Right atrium auricular region (tissue), 2 donors: ENCODE data around the gene USF2. TPM values are rescaled to one million over a fixed set of nuclear protein-coding genes. Genes with fewer than 3 reads are reported as not detected.

Source experiments
- DNase-seq: peaks from one replicate; pipeline ENCODE4 v3.0.0-alpha.2; 2019; ENCODE audit warnings: low spot score
- H3K27ac ChIP-seq, 2 donors: fragments of 200-600 bp; sonication (generic); 1 replicate in 1 of 2; 2 replicates in 1 of 2; pipeline ENCODE4 v1.5.1; 2016 to 2019
- H3K27me3 ChIP-seq, 2 donors: fragments of 200-600 bp; sonication (generic); one replicate each; pipeline versions ENCODE4 v1.5.1 to v1.6.0; 2017 to 2019
- H3K36me3 ChIP-seq: fragments of 200-600 bp; sonication (generic); one replicate; pipeline ENCODE4 v1.5.1; 2016
- H3K4me1 ChIP-seq, 2 donors: fragments of 200-600 bp; sonication (generic); one replicate each; pipeline versions ENCODE4 v1.5.1 to v1.6.0; 2017 to 2019
- H3K4me3 ChIP-seq, 2 donors: fragments of 200-600 bp; sonication (generic); 1 replicate in 1 of 2; 2 replicates in 1 of 2; pipeline ENCODE4 v1.5.1; 2017 to 2019; ENCODE audit warnings: mild to moderate bottlenecking in 1 of 2, moderate library complexity in 1 of 2
- H3K9me3 ChIP-seq, 2 donors: fragments of 200-600 bp; sonication (generic); one replicate each; pipeline ENCODE4 v1.5.1; 2019
- total RNA-seq, 2 donors: library from RNA; depleted of rRNA; stranded (reverse); fragments of >200 nt; gene quantifications; one replicate each; pipeline ENCODE4 v1.1.0, GENCODE V29; 2016
- TF ChIP-seq, protein P1 (sequence below), 2 donors: fragments of 200-600 bp; sonication (generic); IDR thresholded peaks; one replicate each; pipeline ENCODE4 v1.5.1; 2019; ENCODE audit warnings: antibody characterized with exemption in 2 of 2

USF2 gene
- total RNA-seq, 2 donors from 2014 or later = 130 to 180 TPM

DNA sequence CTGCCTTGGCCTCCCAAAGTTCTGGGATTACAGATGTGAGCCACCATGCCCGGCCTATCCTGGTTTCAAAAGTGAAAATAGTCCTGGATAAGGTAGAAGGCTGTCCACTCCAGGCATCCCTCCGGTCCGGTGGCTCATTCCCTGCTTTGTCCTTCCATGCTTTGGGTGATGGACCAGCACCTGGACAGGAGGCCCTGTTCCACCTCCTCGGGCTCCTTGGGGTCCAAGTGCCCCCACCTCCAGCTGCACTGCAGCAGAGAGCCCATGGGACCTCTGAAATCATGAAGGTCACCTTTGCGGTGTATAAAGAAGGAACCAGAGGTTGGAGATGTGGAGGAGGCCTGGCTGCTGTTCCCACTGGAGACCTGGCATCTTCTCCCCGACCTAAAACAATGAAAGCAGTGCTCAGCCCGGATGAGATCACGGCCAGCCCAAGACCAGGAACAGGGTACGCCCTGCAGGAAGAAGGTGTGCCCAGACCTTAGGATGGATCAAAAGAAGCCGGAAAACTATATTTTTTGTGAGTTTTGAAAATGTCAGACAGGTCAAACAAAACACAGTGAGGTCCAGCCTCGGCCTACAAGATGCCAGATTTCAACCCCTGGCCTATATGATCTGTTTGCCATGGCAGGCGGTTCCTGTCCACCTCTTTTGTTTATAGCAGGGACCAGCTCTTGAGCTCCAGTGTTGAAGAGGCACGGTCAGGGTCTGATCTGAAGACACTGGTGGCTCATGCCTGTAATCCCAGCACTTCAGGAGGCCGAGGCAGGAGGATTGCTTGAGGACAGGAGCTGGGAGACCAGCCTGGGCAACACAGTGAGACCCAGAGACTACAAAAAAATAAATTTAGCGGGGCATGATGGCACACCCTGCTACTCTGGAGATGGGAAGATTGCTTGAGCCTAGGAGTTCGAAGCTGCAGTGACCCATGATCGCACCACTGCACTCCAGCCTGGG is 14.1 kb upstream of the USF2 start:
- Histone ChIP-seq H3K27me3 (no peaks in the 10 kb centered on the region), H3K36me3 (no peaks in the 10 kb centered on the region), H3K27ac (peak overlapping the region; percentile 18 to 40), H3K9me3 (no peaks in the 10 kb centered on the region), H3K4me3 (no peak overlapping the region), H3K4me1 (peaks cover 0 to 11% of the 10 kb centered on the region in 2 donors)
- TF ChIP-seq, protein P1, sequence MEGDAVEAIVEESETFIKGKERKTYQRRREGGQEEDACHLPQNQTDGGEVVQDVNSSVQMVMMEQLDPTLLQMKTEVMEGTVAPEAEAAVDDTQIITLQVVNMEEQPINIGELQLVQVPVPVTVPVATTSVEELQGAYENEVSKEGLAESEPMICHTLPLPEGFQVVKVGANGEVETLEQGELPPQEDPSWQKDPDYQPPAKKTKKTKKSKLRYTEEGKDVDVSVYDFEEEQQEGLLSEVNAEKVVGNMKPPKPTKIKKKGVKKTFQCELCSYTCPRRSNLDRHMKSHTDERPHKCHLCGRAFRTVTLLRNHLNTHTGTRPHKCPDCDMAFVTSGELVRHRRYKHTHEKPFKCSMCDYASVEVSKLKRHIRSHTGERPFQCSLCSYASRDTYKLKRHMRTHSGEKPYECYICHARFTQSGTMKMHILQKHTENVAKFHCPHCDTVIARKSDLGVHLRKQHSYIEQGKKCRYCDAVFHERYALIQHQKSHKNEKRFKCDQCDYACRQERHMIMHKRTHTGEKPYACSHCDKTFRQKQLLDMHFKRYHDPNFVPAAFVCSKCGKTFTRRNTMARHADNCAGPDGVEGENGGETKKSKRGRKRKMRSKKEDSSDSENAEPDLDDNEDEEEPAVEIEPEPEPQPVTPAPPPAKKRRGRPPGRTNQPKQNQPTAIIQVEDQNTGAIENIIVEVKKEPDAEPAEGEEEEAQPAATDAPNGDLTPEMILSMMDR (IDR thresholded peaks at IDR 0.05) = no peak
- DNase-seq = peak; percentile 56

DNA sequence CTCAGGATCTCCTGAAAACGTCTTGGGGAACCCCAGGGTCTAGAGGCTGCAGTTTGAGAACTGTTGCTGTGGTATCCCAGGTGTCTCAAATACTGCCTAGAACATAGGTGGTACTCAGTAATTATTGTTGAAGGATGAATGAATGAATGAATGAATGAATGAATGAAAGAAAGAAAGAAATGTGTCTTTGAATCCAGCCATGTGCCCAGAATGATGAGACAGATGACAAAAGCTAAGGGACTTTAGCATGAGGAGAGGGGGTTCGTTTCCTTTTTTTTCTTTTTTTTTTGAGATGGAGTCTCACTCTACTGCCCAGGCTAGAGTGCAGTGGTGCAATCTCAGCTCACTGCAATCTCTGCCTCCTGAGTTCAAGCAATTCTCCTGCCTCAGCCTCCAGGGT is 12.2 kb upstream of the USF2 start:
- H3K4me1 ChIP-seq = peaks cover 0 to 10% of the 10 kb centered on the region in 2 donors
- H3K4me3 ChIP-seq = no peak overlapping the region
- peak; percentile 5 for DNase-seq
- H3K27me3 ChIP-seq = no peaks in the 10 kb centered on the region
- H3K36me3 ChIP-seq = no peaks in the 10 kb centered on the region
- H3K27ac ChIP-seq = no peak overlapping the region
- TF ChIP-seq, protein P1 (IDR thresholded peaks at IDR 0.05) = no peak
- H3K9me3 ChIP-seq = no peaks in the 10 kb centered on the region

DNA sequence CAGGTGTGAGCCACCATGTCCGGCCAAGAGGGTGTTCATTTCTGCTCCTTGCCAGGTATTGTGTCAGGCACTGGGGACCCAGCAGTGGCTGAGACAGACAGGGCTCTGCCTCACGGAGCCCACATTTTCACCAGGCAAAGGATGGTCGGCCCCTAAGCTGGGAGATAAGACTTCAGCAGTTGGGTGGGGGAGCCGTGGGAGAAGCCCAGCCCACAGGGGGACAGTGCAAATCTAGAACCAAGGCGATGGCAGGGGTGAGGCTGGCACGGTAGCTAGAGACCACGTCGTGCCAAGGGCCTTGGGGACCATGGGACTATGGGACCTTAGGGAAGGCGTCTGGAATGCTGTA is 11.7 kb upstream of the USF2 start:
- Histone ChIP-seq H3K9me3 (no peaks in the 10 kb centered on the region), H3K4me1 (peaks cover 0 to 15% of the 10 kb centered on the region in 2 donors), H3K27ac (no peak overlapping the region), H3K27me3 (no peaks in the 10 kb centered on the region), H3K4me3 (no peak overlapping the region), H3K36me3 (no peaks in the 10 kb centered on the region)
- DNase-seq = peak; percentile 48
- TF ChIP-seq, protein P1 (IDR thresholded peaks at IDR 0.05) = no peak

DNA sequence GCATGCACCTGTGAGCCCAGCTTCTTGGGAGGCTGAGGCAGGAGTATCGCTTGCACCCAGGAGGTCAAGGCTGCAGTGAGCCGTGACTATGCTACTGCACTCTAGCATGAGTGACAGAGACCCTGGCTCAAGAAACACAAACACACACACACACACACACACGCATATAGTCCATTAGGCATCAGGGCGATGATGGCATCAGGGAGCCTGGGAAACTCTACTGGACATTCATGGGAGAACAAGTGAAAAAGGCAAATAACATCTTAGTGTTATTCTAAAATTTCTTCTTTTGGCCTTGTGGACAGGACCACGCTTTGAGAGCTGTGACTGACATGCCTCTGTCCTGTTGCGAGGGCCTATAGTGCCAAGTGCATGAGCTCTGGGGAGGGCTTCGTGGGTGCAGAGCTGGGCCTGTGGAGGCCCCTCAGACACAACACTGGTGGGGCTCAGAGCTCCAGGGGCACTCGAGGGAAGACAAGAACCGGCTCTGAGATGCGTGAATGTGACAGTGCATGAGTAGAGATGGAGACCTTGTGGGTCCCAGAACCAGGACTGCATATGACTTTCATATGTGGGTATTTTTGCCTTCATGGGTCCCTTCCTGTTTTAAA is 8.0 kb upstream of the USF2 start:
- Histone ChIP-seq H3K9me3 (no peaks in the 10 kb centered on the region), H3K27ac (no peak overlapping the region), H3K27me3 (no peaks in the 10 kb centered on the region), H3K4me1 (peaks cover 0 to 25% of the 10 kb centered on the region in 2 donors), H3K4me3 (no peak overlapping the region), H3K36me3 (no peaks in the 10 kb centered on the region)
- TF ChIP-seq, protein P1 (IDR thresholded peaks at IDR 0.05) = no peak
- DNase-seq = peak; percentile 42

DNA sequence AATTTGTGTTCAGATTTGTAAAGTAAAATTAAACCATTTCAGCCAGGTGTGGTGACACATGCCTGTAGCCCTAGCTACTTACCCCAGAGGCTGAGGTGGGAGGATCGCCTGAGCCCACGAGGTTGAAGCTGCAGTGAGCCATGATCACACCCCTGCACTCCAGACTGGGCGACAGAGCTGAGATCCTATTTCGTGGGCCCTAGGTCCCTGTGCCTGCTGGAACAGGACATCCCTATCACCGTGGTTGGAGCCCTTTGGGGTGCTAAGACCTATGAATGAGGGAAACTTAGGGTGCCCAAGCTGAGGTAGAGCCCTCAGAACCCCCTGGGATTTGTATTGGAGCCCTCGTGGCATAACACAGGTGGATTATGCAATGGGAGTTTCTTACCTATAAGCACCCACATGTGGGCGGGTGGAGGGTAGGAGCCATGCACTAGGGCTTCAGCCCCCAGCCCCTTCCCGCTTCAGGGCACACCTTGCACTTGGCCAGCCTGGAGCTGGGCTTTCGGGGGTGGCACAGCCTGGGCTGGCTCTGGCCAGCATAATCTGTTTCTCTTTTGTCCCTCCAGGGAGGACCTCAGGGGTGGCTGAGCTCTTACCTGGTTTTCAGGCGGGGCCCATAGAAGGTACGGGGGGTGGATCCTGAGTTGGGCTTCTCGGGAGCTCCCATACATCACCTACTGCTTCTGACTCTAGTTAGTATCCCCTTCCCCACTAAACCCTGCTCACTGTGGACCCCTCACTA is 7.2 kb upstream of the USF2 start:
- H3K36me3 ChIP-seq = no peaks in the 10 kb centered on the region
- H3K4me1 ChIP-seq = peaks cover 0 to 33% of the 10 kb centered on the region in 2 donors
- peak; percentile 50 for DNase-seq
- TF ChIP-seq, protein P1 (IDR thresholded peaks at IDR 0.05) = no peak
- no peaks in the 10 kb centered on the region for H3K27me3 ChIP-seq
- H3K27ac ChIP-seq = no peak overlapping the region
- H3K4me3 ChIP-seq = no peak overlapping the region
- no peaks in the 10 kb centered on the region for H3K9me3 ChIP-seq
